GM06990 (cell line): ENCODE results near the gene AMOTL2.
A peak's percentile ranks its signal among the peaks of the same experiment; 100 is the strongest.

Source experiments
- DNase-seq: peaks from one replicate; pipeline ENCODE4 v3.0.0-alpha.2; 2011; ENCODE audit not compliant: insufficient read length; ENCODE audit errors: extremely low read depth
- H3K27me3 ChIP-seq: replicated peaks from 2 replicates; pipeline ENCODE4 v1.6.0; 2011; ENCODE audit warnings: low read length; ENCODE audit not compliant: control insufficient read depth, insufficient read depth
- H3K36me3 ChIP-seq: 2 replicates; pipeline ENCODE4 v1.5.1; 2011; ENCODE audit warnings: low read length; ENCODE audit not compliant: control insufficient read depth, insufficient read depth
- H3K4me3 ChIP-seq: replicated peaks from 2 replicates; pipeline ENCODE4 v1.5.1; 2011; ENCODE audit warnings: low read depth, mild to moderate bottlenecking, control low read depth, low read length
- TF ChIP-seq, protein P1 (sequence below): IDR thresholded peaks from 2 replicates; pipeline ENCODE4 v1.5.1; 2011; ENCODE audit warnings: low read length, control low read depth, mild to moderate bottlenecking, inconsistent platforms; ENCODE audit not compliant: insufficient read depth, poor library complexity, severe bottlenecking

Gene AMOTL2

DNA sequence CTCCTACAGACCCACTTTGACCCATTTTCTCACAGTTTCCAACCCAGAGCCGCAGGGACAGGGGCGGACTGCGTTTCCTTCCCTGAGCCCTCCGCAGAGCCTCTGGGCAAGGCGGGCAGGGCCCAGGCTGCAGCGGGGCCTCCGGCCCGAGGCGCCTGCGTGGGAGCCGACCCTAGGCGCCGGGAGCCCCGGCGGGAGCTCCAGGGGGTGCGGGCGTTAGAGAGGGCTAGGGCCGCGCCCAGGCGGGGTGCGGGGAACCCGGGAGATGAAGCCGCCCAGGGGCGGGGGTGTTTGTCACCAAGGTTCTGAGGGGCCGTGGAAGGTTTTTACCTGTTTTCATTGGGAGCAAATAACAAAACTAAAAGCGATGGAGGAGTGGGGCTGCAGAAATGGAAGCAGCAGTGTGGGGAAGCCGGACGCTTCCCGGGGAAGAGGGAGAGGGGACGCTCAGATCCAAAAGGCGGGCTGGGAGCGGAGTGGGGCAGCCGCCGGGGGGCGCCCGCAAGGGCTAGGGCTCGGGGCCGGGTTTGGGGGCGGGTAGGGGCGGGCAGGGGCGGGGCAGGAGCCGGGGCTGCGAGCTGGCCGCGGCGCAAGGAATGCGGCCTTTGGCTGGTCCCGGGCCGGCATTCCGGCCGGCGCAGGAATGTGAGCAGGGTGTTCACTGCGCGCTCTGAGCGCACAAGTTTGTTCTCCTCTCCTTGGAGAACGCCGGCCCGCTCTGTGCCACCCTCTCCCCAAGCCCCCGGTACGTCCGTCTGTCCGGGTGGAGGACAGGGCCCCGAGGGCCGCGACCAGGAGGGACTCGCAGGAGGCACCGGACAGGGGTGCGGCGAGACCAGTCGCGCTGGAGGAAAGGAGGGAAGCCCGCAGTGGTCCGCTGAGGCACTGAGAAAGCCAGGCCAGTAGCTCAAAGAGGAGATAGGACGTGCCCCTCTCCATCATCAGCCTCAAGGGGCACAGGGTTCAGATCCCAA is 61.1 kb downstream of the AMOTL2 start:
- no peak for DNase-seq
- H3K27me3 ChIP-seq = no peaks in the 10 kb centered on the region; the same call in none of the 2 replicates
- no peak overlapping the region for H3K4me3 ChIP-seq
- H3K36me3 ChIP-seq = no peaks in the 10 kb centered on the region
- TF ChIP-seq, protein P1, sequence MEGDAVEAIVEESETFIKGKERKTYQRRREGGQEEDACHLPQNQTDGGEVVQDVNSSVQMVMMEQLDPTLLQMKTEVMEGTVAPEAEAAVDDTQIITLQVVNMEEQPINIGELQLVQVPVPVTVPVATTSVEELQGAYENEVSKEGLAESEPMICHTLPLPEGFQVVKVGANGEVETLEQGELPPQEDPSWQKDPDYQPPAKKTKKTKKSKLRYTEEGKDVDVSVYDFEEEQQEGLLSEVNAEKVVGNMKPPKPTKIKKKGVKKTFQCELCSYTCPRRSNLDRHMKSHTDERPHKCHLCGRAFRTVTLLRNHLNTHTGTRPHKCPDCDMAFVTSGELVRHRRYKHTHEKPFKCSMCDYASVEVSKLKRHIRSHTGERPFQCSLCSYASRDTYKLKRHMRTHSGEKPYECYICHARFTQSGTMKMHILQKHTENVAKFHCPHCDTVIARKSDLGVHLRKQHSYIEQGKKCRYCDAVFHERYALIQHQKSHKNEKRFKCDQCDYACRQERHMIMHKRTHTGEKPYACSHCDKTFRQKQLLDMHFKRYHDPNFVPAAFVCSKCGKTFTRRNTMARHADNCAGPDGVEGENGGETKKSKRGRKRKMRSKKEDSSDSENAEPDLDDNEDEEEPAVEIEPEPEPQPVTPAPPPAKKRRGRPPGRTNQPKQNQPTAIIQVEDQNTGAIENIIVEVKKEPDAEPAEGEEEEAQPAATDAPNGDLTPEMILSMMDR = no peak

DNA sequence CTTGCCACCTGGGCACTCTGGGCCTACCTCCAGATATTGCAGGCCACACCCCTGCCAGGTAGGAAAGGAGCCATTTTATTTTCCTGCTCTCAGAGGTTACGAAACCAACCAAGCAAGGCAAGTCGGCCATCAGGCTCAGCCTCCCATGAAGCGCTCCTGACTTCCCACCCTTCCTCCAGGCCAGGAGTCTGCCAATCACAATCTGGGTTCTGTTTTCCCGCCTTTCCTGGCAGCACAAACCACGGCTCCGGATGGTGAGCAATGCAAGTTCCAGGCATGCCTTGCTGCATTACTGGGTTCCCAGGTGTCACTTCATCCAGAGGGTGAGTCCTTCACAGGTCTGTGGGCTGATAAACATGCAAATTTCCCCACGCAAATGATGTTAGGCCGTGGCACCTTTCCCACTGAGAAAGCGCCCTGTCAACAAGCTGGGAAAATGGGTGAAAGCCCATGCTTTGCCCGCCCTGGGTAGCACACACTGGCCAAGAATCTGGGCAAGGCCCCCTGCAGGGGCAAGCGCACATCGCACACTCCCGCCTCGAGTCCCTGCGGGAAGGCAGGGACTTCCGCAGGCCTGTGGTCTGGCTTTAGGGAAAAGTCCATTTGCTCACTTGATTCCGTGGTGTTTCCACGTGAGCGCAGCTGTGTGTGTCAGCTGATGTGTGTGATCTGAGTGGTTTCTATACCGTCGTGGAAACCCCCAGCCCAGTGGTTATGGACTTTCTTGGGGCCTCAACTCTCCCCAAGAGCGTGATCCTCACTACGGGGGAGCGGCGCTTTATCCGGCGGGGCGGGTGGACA is 62.0 kb downstream of the AMOTL2 start:
- DNase-seq = peak; percentile 29

DNA sequence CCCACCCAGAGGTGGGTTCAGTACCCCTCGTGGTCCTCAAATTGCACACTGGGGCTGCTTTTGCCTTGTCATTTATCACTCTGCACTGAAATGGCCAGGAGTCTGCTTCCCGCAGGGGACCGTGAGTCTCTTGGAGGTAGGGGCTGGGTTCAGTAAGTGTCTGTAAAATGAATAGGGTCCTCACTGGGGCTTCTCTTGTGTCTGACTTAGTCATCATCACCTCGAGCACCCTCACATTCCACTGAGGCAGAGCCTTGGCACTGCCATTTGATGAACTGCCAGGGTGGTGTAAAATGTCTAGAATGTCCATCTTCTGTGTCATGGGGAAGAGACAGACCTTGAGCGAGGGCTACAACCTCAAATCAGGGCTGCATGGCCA is 62.6 kb downstream of the AMOTL2 start:
- TF ChIP-seq, protein P1 = no peak
- no peak overlapping the region for H3K4me3 ChIP-seq
- H3K36me3 ChIP-seq = no peaks in the 10 kb centered on the region
- H3K27me3 ChIP-seq = no peaks in the 10 kb centered on the region; the same call in none of the 2 replicates
- DNase-seq = no peak

More for the DNA sequence above, 62.0 kb downstream of the AMOTL2 start:
- Histone ChIP-seq H3K4me3 (no peak overlapping the region), H3K27me3 (no peaks in the 10 kb centered on the region; the same call in none of the 2 replicates), H3K36me3 (no peaks in the 10 kb centered on the region)
- TF ChIP-seq, protein P1 = no peak

DNA sequence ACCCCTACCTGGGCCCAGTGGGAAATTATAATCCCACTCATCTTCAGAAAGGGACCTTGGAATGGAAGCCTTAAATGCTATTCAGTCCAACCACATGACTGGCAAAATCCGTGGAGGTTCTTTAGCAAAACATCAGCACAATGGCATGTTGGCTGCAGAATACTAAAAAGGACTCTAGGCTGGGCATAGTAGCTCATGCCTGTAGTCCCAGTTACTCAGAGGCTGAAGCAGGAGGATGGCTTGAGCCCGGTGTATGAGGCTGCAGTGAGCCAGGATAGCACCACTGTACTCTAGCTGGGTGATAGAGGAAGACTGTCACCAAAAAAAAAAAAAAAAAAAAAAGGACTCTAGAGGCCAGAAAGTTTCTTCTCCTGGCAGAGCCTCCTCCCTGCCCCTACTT is 63.0 kb downstream of the AMOTL2 start:
- H3K27me3 ChIP-seq = no peaks in the 10 kb centered on the region; the same call in none of the 2 replicates
- no peaks in the 10 kb centered on the region for H3K36me3 ChIP-seq
- TF ChIP-seq, protein P1 = no peak
- no peak overlapping the region for H3K4me3 ChIP-seq
- no peak for DNase-seq

DNA sequence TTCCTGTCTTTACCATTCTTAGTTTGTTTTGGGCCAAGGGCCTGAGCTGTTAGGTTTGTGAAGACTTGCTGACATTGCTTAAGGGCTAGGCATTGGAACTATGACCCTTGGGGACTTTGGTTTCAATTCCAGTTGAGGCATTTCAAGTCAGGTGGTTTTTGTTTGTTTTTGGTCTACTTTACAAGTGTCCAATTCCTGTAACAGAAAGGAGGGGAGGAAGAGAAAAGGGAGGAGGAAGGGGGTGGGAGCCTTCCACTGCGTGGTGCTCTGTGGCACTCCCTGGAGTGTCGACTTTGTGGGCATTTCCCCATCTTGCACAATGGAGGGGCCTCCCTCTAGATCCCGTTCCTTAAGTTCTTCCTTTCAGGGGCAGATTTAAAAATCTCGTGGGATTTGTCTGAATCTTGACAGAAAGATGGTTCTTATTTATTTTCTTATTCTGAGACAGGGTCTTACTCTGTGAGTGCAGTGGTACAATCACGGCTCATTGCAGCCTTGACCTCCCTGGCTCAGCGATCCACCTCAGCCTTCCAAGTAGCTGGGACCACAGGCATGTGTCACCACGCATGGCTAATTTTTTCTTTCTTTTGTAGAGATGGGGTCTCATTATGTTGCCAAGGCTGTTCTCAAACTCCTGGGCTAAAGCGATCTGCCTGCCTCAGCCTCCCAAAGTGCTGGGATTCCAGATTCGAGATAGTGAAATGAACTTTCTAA is 64.1 kb downstream of the AMOTL2 start:
- TF ChIP-seq, protein P1 = no peak
- DNase-seq = no peak
- Histone ChIP-seq H3K36me3 (no peaks in the 10 kb centered on the region), H3K27me3 (no peaks in the 10 kb centered on the region; the same call in none of the 2 replicates), H3K4me3 (no peak overlapping the region)
